ENCODE data around the gene KIF13A. TPM values are rescaled to one million over a fixed set of nuclear protein-coding genes. Genes with fewer than 3 reads are reported as not detected.
"Not testable (repeated sequence)": the region's sequence is repeated elsewhere in the genome, so short reads cannot be mapped to it uniquely, and the experiment has no call there.

Gene KIF13A
- total and polyA plus RNA-seq, 3 donors from 2014 or later: 20.8 to 28.7 (median 27.7) TPM

DNA sequence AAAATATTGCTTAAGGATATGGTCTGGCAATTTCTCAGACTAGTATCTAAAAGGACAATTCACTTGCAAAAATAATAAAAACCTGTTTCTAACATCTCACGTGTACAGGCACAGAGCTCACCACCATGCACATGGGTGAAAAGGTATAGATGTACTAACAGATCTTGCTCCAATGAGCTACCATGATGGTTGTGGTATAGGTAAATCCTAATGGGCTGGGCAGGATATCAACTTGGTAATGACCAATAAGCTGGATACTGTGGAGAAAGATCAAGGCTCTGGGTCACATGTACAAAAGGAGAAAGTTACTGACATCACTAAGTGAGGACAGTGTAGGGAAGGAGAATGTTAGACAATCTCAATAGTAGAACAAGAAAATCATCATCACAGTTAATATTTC lies 169.7 kb downstream of the KIF13A start:
- 85 to 94% methylated on average over 1 of the region's 1 CpG for WGBS, 2 donors
- Histone ChIP-seq H3K27ac (no peak overlapping the region), H3K4me1 (no peaks in the 10 kb centered on the region), H3K4me3 (no peak overlapping the region), H3K9me3 (no peaks in the 10 kb centered on the region), H3K36me3 (ENCODE audit: low read depth, missing control alignments) (no peaks in the 10 kb centered on the region), H3K27me3 (no peaks in the 10 kb centered on the region)
- no peak for TF ChIP-seq CTCF (IDR thresholded peaks at IDR 0.05)
- TF ChIP-seq POLR2A (IDR thresholded peaks at IDR 0.05): no peak
- intact Hi-C loops (cut with DNase I; ENCODE audit: low total_unique reads): loop anchor here (10.0 kb wide), 1 partner anchor 663 kb away; no protein-coding TSS in a partner anchor
- DNase-seq: no peak

DNA sequence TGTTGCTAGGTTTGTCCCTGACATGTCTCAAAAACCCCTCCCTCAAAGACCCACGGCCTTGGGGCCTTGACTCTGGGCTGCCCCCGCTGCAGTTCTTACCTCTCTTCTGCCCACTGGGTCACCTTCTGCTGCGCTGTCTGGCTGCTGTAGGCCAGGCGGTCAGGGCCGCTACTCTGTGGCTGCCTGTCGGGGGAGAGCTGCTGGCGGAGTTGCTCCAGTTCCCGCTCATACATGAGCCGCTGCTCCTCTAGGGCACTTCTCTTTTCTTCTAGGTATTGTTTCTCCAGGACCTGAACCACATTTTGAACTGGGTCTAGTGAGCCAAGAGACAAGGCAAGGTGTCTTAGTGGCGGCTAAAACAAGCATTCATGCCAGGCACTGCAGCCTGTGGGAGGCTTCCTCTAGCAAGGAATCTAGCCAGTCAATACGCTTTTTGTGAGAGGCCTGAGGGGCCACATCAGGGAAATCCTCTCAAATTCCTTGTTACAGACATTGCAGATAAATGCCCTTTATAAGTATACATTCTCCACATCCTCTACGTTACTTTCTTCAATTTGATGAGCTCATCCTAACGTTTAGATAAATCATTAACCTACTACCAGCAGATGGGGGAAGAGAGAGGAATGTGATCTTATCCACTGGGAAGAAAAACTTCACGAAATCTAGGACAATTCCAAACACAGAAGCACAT lies 170.4 kb downstream of the KIF13A start:
- H3K27me3 ChIP-seq: no peaks in the 10 kb centered on the region
- H3K4me1 ChIP-seq: no peaks in the 10 kb centered on the region
- TF ChIP-seq CTCF (IDR thresholded peaks at IDR 0.05) (peak in 1 of 3 experiments; percentile 4), POLR2A (IDR thresholded peaks at IDR 0.05) (no peak)
- no peaks in the 10 kb centered on the region for H3K36me3 ChIP-seq (ENCODE audit: low read depth, missing control alignments)
- WGBS, 2 donors: 77 to 78% methylated on average over 12 to 14 of the region's 14 CpGs
- no peaks in the 10 kb centered on the region for H3K9me3 ChIP-seq
- intact Hi-C loops (cut with DNase I; ENCODE audit: low total_unique reads): loop anchor here (10.0 kb wide), 1 partner anchor 662 kb away; no protein-coding TSS in a partner anchor
- no peak overlapping the region for H3K4me3 ChIP-seq
- DNase-seq: no peak
- H3K27ac ChIP-seq: no peak overlapping the region

GRCh38 chr6:17813542-17813941 lies 173.9 kb downstream of the KIF13A start:
- intact Hi-C loops (cut with DNase I; ENCODE audit: low total_unique reads): loop anchor here (10.0 kb wide), 1 partner anchor 659 kb away; no protein-coding TSS in a partner anchor
- no peak overlapping the region for H3K4me3 ChIP-seq
- no peak overlapping the region for H3K27ac ChIP-seq
- H3K4me1 ChIP-seq: no peaks in the 10 kb centered on the region
- no peak for TF ChIP-seq CTCF (IDR thresholded peaks at IDR 0.05)
- TF ChIP-seq POLR2A (IDR thresholded peaks at IDR 0.05): no peak
- H3K27me3 ChIP-seq: no peaks in the 10 kb centered on the region
- no peaks in the 10 kb centered on the region for H3K36me3 ChIP-seq (ENCODE audit: low read depth, missing control alignments)
- 93 to 96% methylated on average over 6 of the region's 6 CpGs for WGBS, 2 donors
- no peaks in the 10 kb centered on the region for H3K9me3 ChIP-seq
- DNase-seq: no peak

DNA sequence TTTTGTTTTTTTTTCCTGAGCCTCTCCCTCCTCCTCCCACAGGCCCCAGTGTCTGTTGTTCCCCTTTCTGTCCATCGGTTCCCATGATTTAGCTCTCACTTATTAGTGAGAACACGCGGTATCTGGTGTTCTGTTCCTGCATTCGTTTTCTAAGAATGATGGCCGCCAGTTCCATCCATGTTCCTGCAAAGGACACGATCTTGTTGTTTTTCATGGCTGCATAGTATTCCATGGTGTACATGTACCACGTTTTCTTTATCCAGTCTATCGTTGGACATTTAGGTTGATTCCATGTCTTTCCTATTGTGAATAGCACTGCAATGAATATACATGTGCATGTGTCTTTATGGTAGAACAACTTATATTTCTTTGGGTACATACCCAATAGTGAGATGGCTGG lies 175.1 kb downstream of the KIF13A start:
- TF ChIP-seq CTCF (IDR thresholded peaks at IDR 0.05): no peak
- TF ChIP-seq POLR2A (IDR thresholded peaks at IDR 0.05): no peak
- Histone ChIP-seq H3K36me3 (ENCODE audit: low read depth, missing control alignments) (no peaks in the 10 kb centered on the region), H3K27ac (no peak overlapping the region), H3K4me1 (no peaks in the 10 kb centered on the region), H3K27me3 (no peaks in the 10 kb centered on the region), H3K9me3 (no peaks in the 10 kb centered on the region), H3K4me3 (no peak overlapping the region)
- 92 to 96% methylated on average over 8 of the region's 8 CpGs for WGBS, 2 donors
- no peak for DNase-seq
- intact Hi-C loops (cut with DNase I; ENCODE audit: low total_unique reads): loop anchor here (10.0 kb wide), 1 partner anchor 658 kb away; no protein-coding TSS in a partner anchor

DNA sequence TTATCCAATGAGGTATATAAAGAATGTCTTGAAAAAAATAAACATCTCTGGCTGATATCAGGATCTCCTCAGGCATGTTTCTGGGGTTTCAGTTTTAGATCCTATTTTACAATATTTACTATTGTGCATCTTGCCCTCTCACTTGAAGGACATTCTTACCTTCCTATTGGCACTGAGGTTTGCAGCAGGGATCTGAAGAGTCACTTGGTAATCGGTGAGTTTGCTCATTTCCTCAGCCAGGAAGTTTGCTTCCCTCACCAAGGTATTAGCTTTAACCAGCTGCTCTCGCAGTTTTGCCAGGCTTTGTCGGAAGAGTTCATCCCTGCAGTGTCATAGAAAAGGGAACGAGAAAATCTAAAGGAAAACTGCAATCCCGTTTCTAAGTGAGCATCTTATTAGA lies 178.8 kb downstream of the KIF13A start:
- WGBS, 2 donors: 91 to 94% methylated on average over 5 of the region's 5 CpGs
- H3K27me3 ChIP-seq: no peaks in the 10 kb centered on the region
- no peak overlapping the region for H3K4me3 ChIP-seq
- no peaks in the 10 kb centered on the region for H3K4me1 ChIP-seq
- DNase-seq: no peak
- intact Hi-C loops (cut with DNase I; ENCODE audit: low total_unique reads): loop anchor here (10.0 kb wide), 1 partner anchor 316 kb away; the partner anchor contains the start of gene NHLRC1
- no peaks in the 10 kb centered on the region for H3K9me3 ChIP-seq
- H3K36me3 ChIP-seq (ENCODE audit: low read depth, missing control alignments): no peaks in the 10 kb centered on the region
- H3K27ac ChIP-seq: no peak overlapping the region
- no peak for TF ChIP-seq CTCF (IDR thresholded peaks at IDR 0.05)
- TF ChIP-seq POLR2A (IDR thresholded peaks at IDR 0.05): no peak

DNA sequence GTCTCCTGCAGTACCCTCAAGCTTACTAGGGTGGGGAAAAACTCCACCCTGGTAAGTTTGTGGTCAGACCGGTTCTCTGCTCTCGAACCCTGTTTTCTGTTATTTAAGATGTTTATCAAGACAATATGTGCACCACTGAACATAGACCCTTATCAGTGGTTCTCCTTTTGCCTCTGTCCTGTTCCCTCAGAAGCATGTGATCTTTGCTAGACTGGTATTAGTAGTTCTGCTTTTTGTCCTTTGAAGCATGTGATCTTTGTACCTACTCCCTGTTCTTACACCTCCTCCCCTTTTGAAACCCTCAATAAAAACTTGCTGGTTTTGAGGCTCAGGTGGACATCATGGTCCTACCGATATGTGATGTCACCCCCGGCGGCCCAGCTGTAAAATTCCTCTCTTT lies 180.0 kb downstream of the KIF13A start:
- intact Hi-C loops (cut with DNase I; ENCODE audit: low total_unique reads): loop anchor here (10.0 kb wide), 1 partner anchor 317 kb away; the partner anchor contains the start of gene NHLRC1
- H3K9me3 ChIP-seq; H3K4me3 ChIP-seq; DNase-seq; H3K27me3 ChIP-seq; H3K4me1 ChIP-seq; H3K36me3 ChIP-seq (ENCODE audit: low read depth, missing control alignments); H3K27ac ChIP-seq: not testable (repeated sequence)
- WGBS, 2 donors: 96 to 100% methylated on average over 5 of the region's 5 CpGs
